DND-41 (cell line): ENCODE data around the gene TRIL.

Experiments
- ATAC-seq: fragments of 200-7000 bp; cut with Tn5 transposase; 3 replicates; pipeline ENCODE4 v1.9.1; 2021; ENCODE audit warnings: low read depth; ENCODE audit not compliant: insufficient read depth
- DNase-seq: peaks from one replicate; pipeline ENCODE4 v3.0.0-alpha.2; 2020
- H2AFZ ChIP-seq: 2 replicates; pipeline ENCODE4 v1.6.0; 2012; ENCODE audit warnings: low read depth, low read length
- H3K27ac ChIP-seq: 2 replicates; pipeline ENCODE4 v1.5.1; 2012; ENCODE audit warnings: low read length, inconsistent platforms
- H3K27me3 ChIP-seq: fragments of 200-600 bp; sonication (generic); 2 replicates; pipeline ENCODE4 v1.6.0; 2012; ENCODE audit warnings: low read length, mild to moderate bottlenecking, inconsistent platforms; ENCODE audit not compliant: insufficient read depth, poor library complexity
- H3K36me3 ChIP-seq: 2 replicates; pipeline ENCODE4 v1.5.1; 2012; ENCODE audit warnings: low read length, inconsistent platforms; ENCODE audit not compliant: insufficient read depth
- H3K4me1 ChIP-seq: 2 replicates; pipeline ENCODE4 v1.5.1; 2012; ENCODE audit warnings: mild to moderate bottlenecking, low read length; ENCODE audit not compliant: insufficient read depth
- H3K4me2 ChIP-seq: 2 replicates; pipeline ENCODE4 v1.6.0; 2012; ENCODE audit warnings: mild to moderate bottlenecking, moderate library complexity, low read length, inconsistent platforms; ENCODE audit not compliant: insufficient read depth
- H3K4me3 ChIP-seq, 2 experiments: fragments of 200-600 bp in 1 of 2; shearing (Covaris generic) in 1 of 2; 2 replicates each; pipeline ENCODE4 v1.5.1; 2012 to 2016; ENCODE audit warnings: inconsistent platforms in 2 of 2, low read length in 2 of 2, mild to moderate bottlenecking in 2 of 2, low read depth in 1 of 2, moderate library complexity in 1 of 2
- H3K79me2 ChIP-seq: 2 replicates; pipeline ENCODE4 v1.6.0; 2012; ENCODE audit warnings: low read length, inconsistent platforms; ENCODE audit not compliant: insufficient read depth
- H3K9ac ChIP-seq: 2 replicates; pipeline ENCODE4 v1.6.0; 2012; ENCODE audit warnings: low read depth, mild to moderate bottlenecking, inconsistent platforms, low read length, moderate library complexity
- H3K9me3 ChIP-seq: 2 replicates; pipeline ENCODE4 v1.5.1; 2012; ENCODE audit warnings: low read length, moderate library complexity, mild to moderate bottlenecking, inconsistent platforms; ENCODE audit not compliant: insufficient read depth, severe bottlenecking
- H4K20me1 ChIP-seq: 2 replicates; pipeline ENCODE4 v1.6.0; 2012; ENCODE audit warnings: low read length; ENCODE audit not compliant: insufficient read depth
- CTCF ChIP-seq: IDR thresholded peaks from 2 replicates; pipeline ENCODE4 v1.5.1; 2012; ENCODE audit warnings: borderline replicate concordance, low read length, moderate library complexity, mild to moderate bottlenecking; ENCODE audit not compliant: poor library complexity, severe bottlenecking; ENCODE audit errors: extremely low read depth
- EZH2 ChIP-seq: IDR thresholded peaks from 3 replicates; pipeline ENCODE4 v1.6.1; 2012; ENCODE audit warnings: borderline replicate concordance, low read depth, mild to moderate bottlenecking, moderate library complexity, low read length, inconsistent platforms; ENCODE audit not compliant: severe bottlenecking

The TRIL gene

DNA sequence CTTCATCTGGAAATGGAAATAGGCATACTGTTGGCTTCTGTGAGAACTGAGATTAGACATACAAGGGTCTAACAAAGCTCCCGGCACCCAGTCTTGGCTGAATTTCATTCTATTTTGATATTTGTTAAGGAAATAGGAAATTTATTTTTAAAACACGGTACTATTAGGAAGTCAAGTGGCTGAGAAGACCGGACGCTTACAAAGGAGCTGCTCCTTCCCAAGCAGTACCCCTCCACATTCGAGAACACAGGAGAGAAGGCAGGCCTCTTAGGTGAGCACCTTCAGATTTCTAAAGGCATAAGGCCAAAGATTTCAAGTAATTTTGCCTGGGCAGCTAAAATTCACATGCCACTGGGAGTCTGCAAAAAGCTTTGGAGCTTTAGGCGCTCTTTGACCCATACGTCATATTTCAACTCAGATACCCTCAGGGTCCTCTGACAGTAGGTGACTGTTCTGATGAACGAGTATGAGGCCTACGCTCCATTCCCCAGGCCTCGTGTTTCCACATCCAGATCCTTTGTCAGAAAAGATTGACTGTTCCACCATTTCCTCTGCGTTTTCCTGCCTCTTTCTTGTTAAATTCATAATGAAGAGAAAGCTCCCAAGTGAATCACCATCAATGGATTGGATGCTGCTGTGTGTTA, 17.3 kb downstream of the TRIL start:
- Histone ChIP-seq H3K27ac (no peak overlapping the region), H3K27me3 (no peaks in the 10 kb centered on the region), H3K36me3 (no peaks in the 10 kb centered on the region), H3K4me1 (no peaks in the 10 kb centered on the region), H3K9me3 (no peaks in the 10 kb centered on the region), H3K4me3 (no peak overlapping the region), H3K4me2 (no peak overlapping the region), H3K9ac (no peak overlapping the region), H4K20me1 (no peaks in the 10 kb centered on the region), H2AFZ (no peak overlapping the region), H3K79me2 (no peaks in the 10 kb centered on the region)
- DNase-seq, result no peak
- ATAC-seq, result no peak
- TF ChIP-seq EZH2, result no peak
- no peak for TF ChIP-seq CTCF

DNA sequence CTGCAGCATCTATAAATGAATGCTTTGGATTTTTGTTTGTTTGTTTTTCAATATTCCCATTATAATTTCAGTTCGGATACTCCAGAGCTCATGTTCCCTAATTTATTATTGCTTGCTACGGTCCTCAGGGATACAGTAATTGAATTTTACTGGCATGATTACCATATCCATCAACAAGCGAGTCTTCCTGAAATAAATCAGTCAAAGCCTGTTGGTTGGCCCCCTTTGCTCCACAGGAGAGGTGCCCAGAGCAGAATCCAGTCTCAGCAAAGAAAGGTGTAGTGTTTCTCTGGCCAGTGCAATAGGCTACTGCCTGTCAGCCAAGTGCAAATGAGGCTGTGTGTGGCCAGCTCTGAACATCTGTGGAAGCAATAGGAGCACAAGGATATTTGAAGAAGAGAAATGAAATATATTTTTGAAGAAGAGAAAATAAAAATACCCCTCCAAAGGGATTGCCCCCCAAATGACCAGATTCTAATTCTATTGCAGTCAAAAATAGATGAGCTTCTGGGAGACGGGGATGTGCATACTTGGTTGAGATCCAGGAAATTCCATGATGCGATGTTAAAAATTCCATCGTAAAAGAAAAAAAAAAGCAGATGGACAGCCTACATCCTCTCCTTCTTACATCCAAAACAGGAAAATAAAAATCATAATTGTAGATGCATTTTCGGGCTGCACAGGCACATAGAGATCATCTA, 18.1 kb downstream of the TRIL start:
- Histone ChIP-seq H2AFZ (no peak overlapping the region), H4K20me1 (no peaks in the 10 kb centered on the region), H3K36me3 (no peaks in the 10 kb centered on the region), H3K27me3 (no peaks in the 10 kb centered on the region), H3K4me3 (no peak overlapping the region), H3K9ac (no peak overlapping the region), H3K9me3 (no peaks in the 10 kb centered on the region), H3K79me2 (no peaks in the 10 kb centered on the region), H3K27ac (no peak overlapping the region), H3K4me1 (no peaks in the 10 kb centered on the region), H3K4me2 (no peak overlapping the region)
- TF ChIP-seq EZH2, result no peak
- no peak for TF ChIP-seq CTCF
- no peak for DNase-seq
- ATAC-seq, result no peak

DNA sequence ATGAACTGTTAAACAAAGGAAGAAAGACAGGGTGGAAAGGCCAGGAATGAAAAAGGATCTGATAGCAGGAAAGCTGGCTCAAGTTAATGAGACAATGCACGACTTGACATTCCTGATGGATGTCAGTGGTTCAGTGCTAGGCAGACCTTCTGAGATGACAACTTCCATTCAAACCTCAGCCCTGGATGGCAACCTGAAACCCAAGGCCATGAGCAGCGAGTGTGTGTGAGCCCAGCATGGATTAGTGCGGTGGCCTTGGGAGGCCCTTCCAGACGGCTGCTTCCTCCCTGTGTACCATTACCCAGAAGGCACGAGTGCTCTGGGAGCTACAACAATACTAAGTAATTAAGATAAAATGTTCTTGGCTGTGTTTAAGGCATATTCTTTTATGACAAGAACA, 18.8 kb downstream of the TRIL start:
- H3K36me3 ChIP-seq, result no peaks in the 10 kb centered on the region
- H2AFZ ChIP-seq, result no peak overlapping the region
- ATAC-seq (no peak), DNase-seq (no peak)
- no peak overlapping the region for H3K27ac ChIP-seq
- H3K9me3 ChIP-seq, result no peaks in the 10 kb centered on the region
- H3K79me2 ChIP-seq, result no peaks in the 10 kb centered on the region
- H3K4me3 ChIP-seq, result no peak overlapping the region
- no peaks in the 10 kb centered on the region for H4K20me1 ChIP-seq
- H3K9ac ChIP-seq, result no peak overlapping the region
- no peak overlapping the region for H3K4me2 ChIP-seq
- no peaks in the 10 kb centered on the region for H3K4me1 ChIP-seq
- no peaks in the 10 kb centered on the region for H3K27me3 ChIP-seq
- TF ChIP-seq EZH2, result no peak
- TF ChIP-seq CTCF, result no peak
